Ovary (tissue), 9 donors: ENCODE data around the gene TXNDC11. TPM values are rescaled to one million over a fixed set of nuclear protein-coding genes. Genes with fewer than 3 reads are reported as not detected.
A peak's percentile ranks its signal among the peaks of the same experiment; 100 is the strongest.

Experiments
- DNase-seq, 5 donors: peaks; one replicate each; pipeline ENCODE4 v3.0.0-alpha.2; 2019 to 2020
- H3K27ac ChIP-seq, 2 donors: fragments of 200-600 bp; one replicate each; pipeline versions ENCODE4 v1.5.1 to v1.8.0; 2019 to 2022
- H3K27me3 ChIP-seq: fragments of 200-600 bp; one replicate; pipeline ENCODE4 v1.8.0; 2022
- H3K36me3 ChIP-seq: fragments of 200-600 bp; sonication (generic); one replicate; pipeline ENCODE4 v1.5.1; 2019
- H3K4me1 ChIP-seq: one replicate; pipeline ENCODE4 v1.8.1; 2013; ENCODE audit warnings: mild to moderate bottlenecking, moderate library complexity; ENCODE audit not compliant: insufficient read depth
- H3K4me3 ChIP-seq: fragments of 200-600 bp; sonication (generic); one replicate; pipeline ENCODE4 v1.5.1; 2017
- H3K9me3 ChIP-seq, 2 donors: fragments of 200-600 bp in 1 of 2; sonication (generic) in 1 of 2; one replicate each; pipeline versions ENCODE4 v1.5.1 to v1.8.1; 2013 to 2019; ENCODE audit warnings: mild to moderate bottlenecking in 1 of 2, moderate library complexity in 1 of 2
- CTCF ChIP-seq, 3 donors: fragments of 450-650 bp in 2 of 3; fragments of 200-600 bp in 1 of 3; IDR thresholded peaks; one replicate each; pipeline versions ENCODE4 v1.5.1 to v1.8.0; 2016 to 2022; ENCODE audit warnings: antibody characterized with exemption in 3 of 3, mild to moderate bottlenecking in 1 of 3
- EP300 ChIP-seq: sonication (generic); formaldehyde crosslinking; IDR thresholded peaks from one replicate; pipeline ENCODE4 v1.6.1; 2017; ENCODE audit warnings: antibody characterized with exemption
- POLR2A ChIP-seq: fragments of 450-650 bp; IDR thresholded peaks from one replicate; pipeline ENCODE4 v1.6.1; 2017; ENCODE audit warnings: antibody characterized with exemption, mild to moderate bottlenecking, moderate library complexity
- WGBS, 3 donors: extraction: QIAGEN DNeasy Blood & Tissue Kit in 1 of 3; methylation state at CpG; one replicate each; pipeline versions ENCODE4 v1.1.5 to v1.1.7; 2013 to 2017; 5-methylcytosine and 5-hydroxymethylcytosine counted together
- intact Hi-C, 4 donors: fragments of 100-400 bp; cut with DNase I; formaldehyde crosslinking; loops; one replicate each; pipeline versions ENCODE4 v1.11.0 to v1.15.1; 2022 to 2023
- polyA plus RNA-seq, 2 donors: library from polyadenylated mRNA; stranded (reverse); fragments of 200-250 nt in 1 of 2; fragments of 350-450 nt in 1 of 2; fragmentation: Illumina TruSeq in 1 of 2; extraction: RNeasy Lipid Tissue Mini Kit (QIAGEN cat#74804) in 1 of 2; gene quantifications; one replicate each; pipeline ENCODE4 v1.2.3, GENCODE V29; 2013 to 2014
- total RNA-seq, 7 donors: library from RNA; depleted of rRNA in 2 of 7; stranded (reverse); fragments of >200 nt in 2 of 7; fragmentation: NEBNext Ultra II Directional in 3 of 7; extraction: Animal tissue kit (Norgen Biotek cat#: 25700) in 3 of 7; gene quantifications; one replicate each; pipeline versions ENCODE4 v1.1.0 to v1.2.4, GENCODE V29; 2016 to 2023
- donor health status: DM: no; HTN: no; CAD: no; lungs with moderate emphysema.
- donor health status: DM: no; HTN: no; CAD: no.
- donor health status: Bipolar disorder and iron deficiency.
- donor health status: DM: yes; HTN: yes; CAD: no.
- donor health status: DM: no; HTN: no; CAD: no.
- donor health status: DM: yes; HTN: yes; CAD: no.

Gene TXNDC11
- total and polyA plus RNA-seq, 9 donors, result 32.3 to 48.6 (median 39.3) TPM

GRCh38 chr16:11735787-11736186, 6.9 kb downstream of the TXNDC11 start:
- intact Hi-C loops, result no loop called here
- no peak overlapping the region for H3K27ac ChIP-seq
- no peak for TF ChIP-seq POLR2A
- no peak for TF ChIP-seq EP300
- TF ChIP-seq CTCF (IDR thresholded peaks at IDR 0.05), result no peak
- H3K4me1 ChIP-seq, result peaks cover 20% of the 10 kb centered on the region
- no peaks in the 10 kb centered on the region for H3K36me3 ChIP-seq
- H3K9me3 ChIP-seq, result no peaks in the 10 kb centered on the region
- 45 to 52% (median 50%) methylated on average over 8 of the region's 8 CpGs for WGBS, 3 donors
- DNase-seq, result no peak
- H3K27me3 ChIP-seq, result no peaks in the 10 kb centered on the region
- no peak overlapping the region for H3K4me3 ChIP-seq

- Histone ChIP-seq H3K4me1 (peaks cover 19% of the 10 kb centered on the region), H3K27me3 (no peaks in the 10 kb centered on the region), H3K4me3 (no peak overlapping the region), H3K27ac (peak overlapping the region in 1 of 2 donors; percentile 24), H3K36me3 (no peaks in the 10 kb centered on the region), H3K9me3 (no peaks in the 10 kb centered on the region)
- intact Hi-C loops, result no loop called here
- no peak for DNase-seq
- TF ChIP-seq EP300, result no peak
- TF ChIP-seq CTCF (IDR thresholded peaks at IDR 0.05), result no peak
- no peak for TF ChIP-seq POLR2A
- 36 to 42% (median 38%) methylated on average over 6 of the region's 6 CpGs for WGBS, 3 donors
These were observed 8.0 kb downstream of the TXNDC11 start for GRCh38 chr16:11734653-11735043.

- Histone ChIP-seq H3K4me1 (peaks cover 17% of the 10 kb centered on the region), H3K27ac (peak overlapping the region in 1 of 2 donors; percentile 24), H3K27me3 (no peaks in the 10 kb centered on the region), H3K4me3 (no peak overlapping the region), H3K9me3 (no peaks in the 10 kb centered on the region), H3K36me3 (no peaks in the 10 kb centered on the region)
- WGBS, 3 donors, result 9 to 26% (median 13%) methylated on average over 3 of the region's 3 CpGs
- peak in 1 of 5 donors; percentile 44 for DNase-seq
- intact Hi-C loops, result no loop called here
- TF ChIP-seq EP300 (no peak), POLR2A (no peak), CTCF (IDR thresholded peaks at IDR 0.05) (no peak)
These were observed 8.5 kb downstream of the TXNDC11 start for GRCh38 chr16:11734025-11734652.

GRCh38 chr16:11731222-11731621, 11.4 kb downstream of the TXNDC11 start:
- peaks cover 7% of the 10 kb centered on the region for H3K4me1 ChIP-seq
- DNase-seq, result no peak
- no peak overlapping the region for H3K27ac ChIP-seq
- WGBS, 3 donors, result 62 to 75% (median 68%) methylated on average over 3 of the region's 3 CpGs
- TF ChIP-seq CTCF (IDR thresholded peaks at IDR 0.05), result no peak
- no peak for TF ChIP-seq EP300
- no peak for TF ChIP-seq POLR2A
- no peaks in the 10 kb centered on the region for H3K9me3 ChIP-seq
- intact Hi-C loops, result no loop called here
- H3K36me3 ChIP-seq, result no peaks in the 10 kb centered on the region
- H3K4me3 ChIP-seq, result no peak overlapping the region
- H3K27me3 ChIP-seq, result no peaks in the 10 kb centered on the region
